GM12878 (cell line): ENCODE measurements around the gene ZFP62. TPM values are rescaled to one million over a fixed set of nuclear protein-coding genes. Genes with fewer than 3 reads are reported as not detected.

Experiments
- ATAC-seq: fragments of 200-7000 bp; cut with Tn5 transposase; 3 replicates; pipeline ENCODE4 v1.9.1; 2020; ENCODE audit warnings: mild to moderate bottlenecking, moderate library complexity
- BruUV-seq: library from RNA; stranded (reverse); fragments of 400-500 nt; replicated peaks from 2 replicates; lab custom pipeline; 2021; lab: Mats Ljungman, UMichigan
- CTCF ChIA-PET: fragments of 300-600 bp; sonication (Branson Sonifier 250); formaldehyde crosslinking; extraction: SDS; loops from one replicate; lab custom pipeline; 2021; ENCODE audit warnings: inconsistent platforms; lab: Yijun Ruan, JAX
- POLR2A ChIA-PET: fragments of 350-600 bp; formaldehyde crosslinking; extraction: SDS; loops from one replicate; lab custom pipeline; 2021; ENCODE audit warnings: inconsistent platforms; lab: Charles Lee
- RAD21 ChIA-PET: fragments of 300-600 bp; sonication (Branson Sonifier 250); formaldehyde crosslinking; loops from one replicate; lab custom pipeline; 2023; ENCODE audit warnings: antibody characterized with exemption; ENCODE audit not compliant: unreplicated experiment; lab: Charles Lee
- SMC1A ChIA-PET: fragments of 300-600 bp; sonication (Branson Sonifier 250); formaldehyde crosslinking; loops from one replicate; lab custom pipeline; 2023; ENCODE audit not compliant: unreplicated experiment, uncharacterized antibody; lab: Charles Lee
- DNase-seq: peaks from one replicate; pipeline ENCODE4 v3.0.0-alpha.2; 2011; ENCODE audit warnings: low read depth, low spot score
- FAIRE-seq: peaks from 3 replicates; lab custom pipeline; 2011; peaks lifted over from hg19 to GRCh38; lab: Jason Lieb, UNC
- H2AFZ ChIP-seq: 2 replicates; pipeline ENCODE4 v1.6.0; 2011; ENCODE audit warnings: low read depth, low read length, control low read depth; ENCODE audit not compliant: control insufficient read depth
- H3K27ac ChIP-seq: 2 replicates; pipeline ENCODE4 v1.5.1; 2011; ENCODE audit warnings: control low read depth; ENCODE audit not compliant: control insufficient read depth, insufficient read depth
- H3K27me3 ChIP-seq, 2 experiments: replicated peaks in 1 of 2; 2 replicates each; pipeline versions ENCODE4 v1.6.0 to v1.6.1; 2011; ENCODE audit warnings: low read length in 1 of 2; ENCODE audit not compliant: control insufficient read depth in 2 of 2, insufficient read depth in 2 of 2
- H3K36me3 ChIP-seq, 2 experiments: 2 replicates each; pipeline ENCODE4 v1.5.1; 2011; ENCODE audit warnings: low read length in 1 of 2; ENCODE audit not compliant: control insufficient read depth in 2 of 2, insufficient read depth in 2 of 2
- H3K4me1 ChIP-seq: 2 replicates; pipeline ENCODE4 v1.6.1; 2011; ENCODE audit warnings: mild to moderate bottlenecking, low read length, moderate library complexity, mixed read lengths; ENCODE audit not compliant: control insufficient read depth, insufficient read depth
- H3K4me2 ChIP-seq: 2 replicates; pipeline ENCODE4 v1.6.0; 2011; ENCODE audit warnings: control low read depth; ENCODE audit not compliant: control insufficient read depth, insufficient read depth
- H3K4me3 ChIP-seq: fragments of 200-600 bp; sonication (generic); 2 replicates; pipeline ENCODE4 v1.5.1; 2016
- H3K79me2 ChIP-seq: 2 replicates; pipeline ENCODE4 v1.6.0; 2011; ENCODE audit warnings: low read length; ENCODE audit not compliant: control insufficient read depth, insufficient read depth
- H3K9ac ChIP-seq: 2 replicates; pipeline ENCODE4 v1.8.0; 2011; ENCODE audit warnings: low read length, control low read depth, mixed read lengths; ENCODE audit not compliant: control insufficient read depth, insufficient read depth
- H3K9me3 ChIP-seq: replicated peaks from 3 replicates; pipeline ENCODE4 v1.5.1; 2011; ENCODE audit warnings: mild to moderate bottlenecking, low read length; ENCODE audit not compliant: control insufficient read depth, insufficient read depth
- H4K20me1 ChIP-seq: 2 replicates; pipeline ENCODE4 v1.6.0; 2011; ENCODE audit not compliant: control insufficient read depth, insufficient read depth
- CEBPB ChIP-seq, 2 experiments: fragments of 150-350 bp in 1 of 2; IDR thresholded peaks; 2 replicates each; pipeline ENCODE4 v1.6.1; 2012 to 2014; ENCODE audit warnings: low read depth in 2 of 2, low read length in 2 of 2, borderline replicate concordance in 1 of 2, inconsistent platforms in 1 of 2
- HCFC1 ChIP-seq: fragments of 150-350 bp; IDR thresholded peaks from 2 replicates; pipeline ENCODE4 v1.6.1; 2014; ENCODE audit warnings: low read length
- ZBED1 ChIP-seq: IDR thresholded peaks from 2 replicates; pipeline ENCODE4 v1.6.1; 2016; ENCODE audit warnings: borderline replicate concordance
- ZNF274 ChIP-seq: IDR thresholded peaks from one replicate; pipeline ENCODE4 v1.8.0; 2011; ENCODE audit not compliant: insufficient read length, insufficient read depth
- WGBS: methylation state at CpG from one replicate; pipeline ENCODE4 v1.1.6; 2016; ENCODE audit warnings: low lambda C conversion rate; ENCODE audit not compliant: insufficient replicate concordance, insufficient coverage; ENCODE audit errors: missing lambda C conversion rate; 5-methylcytosine and 5-hydroxymethylcytosine counted together
- in situ Hi-C: fragments of 300-500 bp; cut with MboI; formaldehyde crosslinking; loops from 9 replicates; pipeline ENCODE4 v1.14.3; 2018; ENCODE audit warnings: mixed read lengths
- intact Hi-C: fragments of 100-400 bp; cut with micrococcal nuclease; formaldehyde crosslinking; loops from one replicate; pipeline ENCODE4 v1.14.2; 2022; ENCODE audit not compliant: unreplicated experiment
- polyA plus RNA-seq, 11 experiments: library from polyadenylated mRNA; depleted of rRNA in 4 of 11; unstranded in 6 of 11; stranded (reverse) in 5 of 11; fragments of >200 nt; fragmentation: Nextera tagmentation in 4 of 11; fragmentation: Illumina TruSeq in 1 of 11; extraction: Ambion mirVana in 4 of 11; extraction: Trizol in 1 of 11; gene quantifications; 1 replicate in 1 of 11; 2 replicates in 10 of 11; pipeline versions ENCODE4 v1.2.1 to v1.2.3, GENCODE V29; 2011 to 2016; ENCODE audit warnings: inconsistent platforms in 2 of 11, missing spikeins in 2 of 11, low read depth in 1 of 11
- total RNA-seq, 4 experiments: library from RNA; depleted of rRNA in 3 of 4; stranded (reverse); fragments of >200 nt in 3 of 4; fragmentation: Illumina TruSeq in 1 of 4; extraction: Trizol in 1 of 4; gene quantifications; 2 replicates each; pipeline versions ENCODE4 v1.2.1 to v1.2.3, GENCODE V29; 2013 to 2021

Gene ZFP62
- total and polyA plus RNA-seq, 10 of the 15 experiments (the other 5 are each of a cell fraction or from before 2014, with no cell fraction given): 9.2 to 39.7 (median 21.1) TPM

DNA sequence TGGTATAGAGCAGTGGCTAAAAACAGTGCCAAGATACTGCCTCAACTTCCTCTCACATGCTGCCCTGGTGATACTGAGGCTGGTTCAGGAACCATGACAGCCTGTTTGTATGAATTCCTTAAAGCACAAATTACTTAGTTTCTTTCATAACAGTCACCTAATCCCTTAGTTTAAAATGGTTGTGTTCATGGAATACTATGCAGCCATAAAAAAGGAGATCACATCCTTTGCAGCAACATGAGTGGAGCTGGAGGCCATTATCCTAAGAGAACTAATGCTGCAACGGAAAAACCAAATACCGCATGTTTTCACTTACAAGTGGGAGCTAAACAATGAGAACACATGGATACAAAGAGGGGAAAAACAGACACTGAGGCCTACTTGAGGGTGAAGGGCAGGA is 21.8 kb downstream of the ZFP62 start:
- WGBS: 100% methylated on average over 2 of the region's 2 CpGs
- ChIA-PET SMC1A (no interaction called here), RAD21 (no interaction called here), POLR2A (no interaction called here), CTCF (no interaction called here)
- H3K4me3 ChIP-seq: no peak overlapping the region
- BruUV-seq: no TSS peak
- in situ Hi-C loops: no loop called here
- no peak for FAIRE-seq
- intact Hi-C loops: no loop called here
- peaks cover 1 to 16% of the 10 kb centered on the region in 2 experiments; a peak in 2 of 4 replicates for H3K36me3 ChIP-seq
- DNase-seq: no peak
- ATAC-seq: no peak
- peaks cover 7% of the 10 kb centered on the region for H3K79me2 ChIP-seq
- no peak overlapping the region for H2AFZ ChIP-seq
- H3K27ac ChIP-seq: no peak overlapping the region
- no peaks in the 10 kb centered on the region; the same call in 1 of the 2 replicates for H4K20me1 ChIP-seq
- no peak overlapping the region for H3K9ac ChIP-seq
- TF ChIP-seq ZNF274 (no peak), CEBPB (IDR thresholded peaks at IDR 0.05; ENCODE audit: borderline replicate concordance in 1 of 2, low read depth in 2 of 2, low read length in 2 of 2) (no peak)
- no peaks in the 10 kb centered on the region; the same call in 1 of the 3 replicates for H3K9me3 ChIP-seq
- H3K4me1 ChIP-seq: no peaks in the 10 kb centered on the region
- no peak overlapping the region for H3K4me2 ChIP-seq
- H3K27me3 ChIP-seq: no peaks in the 10 kb centered on the region

DNA sequence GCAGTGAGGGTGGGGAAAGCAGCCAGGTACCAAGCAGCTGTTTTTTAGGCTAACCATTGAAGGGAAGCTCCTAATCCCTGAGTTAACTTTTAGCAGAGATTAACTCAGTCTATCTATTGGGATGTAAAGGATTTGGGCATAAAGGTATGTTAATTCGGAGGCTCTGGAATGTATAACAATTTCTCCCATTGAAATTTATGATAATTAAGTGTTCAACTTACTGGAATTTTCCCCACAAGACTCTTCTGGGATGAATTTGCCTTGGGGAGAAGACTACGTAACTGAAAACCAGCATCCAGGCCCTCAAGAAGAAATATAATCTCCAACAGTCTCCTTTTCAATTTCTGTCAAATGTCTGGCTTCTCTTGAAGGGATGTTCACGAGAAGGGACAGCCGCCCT is 23.6 kb downstream of the ZFP62 start:
- Histone ChIP-seq H3K4me1 (peaks cover 7% of the 10 kb centered on the region; the same call in 1 of the 2 replicates), H3K9ac (no peak overlapping the region), H3K79me2 (peaks cover 16% of the 10 kb centered on the region), H3K27me3 (no peaks in the 10 kb centered on the region), H3K4me2 (no peak overlapping the region), H2AFZ (no peak overlapping the region), H4K20me1 (no peaks in the 10 kb centered on the region; the same call in 1 of the 2 replicates), H3K27ac (no peak overlapping the region), H3K9me3 (no peaks in the 10 kb centered on the region; the same call in 1 of the 3 replicates), H3K4me3 (no peak overlapping the region), H3K36me3 (peaks cover 1 to 16% of the 10 kb centered on the region in 2 experiments; a peak in 2 of 4 replicates)
- intact Hi-C loops: no loop called here
- ChIA-PET CTCF (interaction anchor here (0.5 to 1.3 kb wide), 2 partner anchors 11 to 31 kb away, joined by 3 read pairs; no protein-coding TSS in a partner anchor), POLR2A (interaction anchor here (0.8 to 1.5 kb wide), 3 partner anchors 13 to 32 kb away, joined by 3 to 4 read pairs (median 3); no protein-coding TSS in a partner anchor), SMC1A (interaction anchor here (1.4 kb wide), 2 partner anchors 22 to 27 kb away, joined by 3 read pairs; no protein-coding TSS in a partner anchor), RAD21 (no interaction called here)
- BruUV-seq: no TSS peak
- WGBS: 97% methylated on average over 4 of the region's 4 CpGs
- in situ Hi-C loops: no loop called here
- no peak for TF ChIP-seq HCFC1
- no peak for TF ChIP-seq ZBED1
- no peak for DNase-seq
- no peak for FAIRE-seq
- ATAC-seq: no peak
